Large intestine (tissue), 3 donors: ENCODE data around the gene CRY2. TPM values are rescaled to one million over a fixed set of nuclear protein-coding genes. Genes with fewer than 3 reads are reported as not detected.
"Not testable (repeated sequence)": the region's sequence is repeated elsewhere in the genome, so short reads cannot be mapped to it uniquely, and the experiment has no call there.

Experiments
- DNase-seq, 2 donors: peaks; one replicate each; pipeline versions ENCODE4 v3.0.0 to v3.0.0-alpha.2; 2013
- H3K27ac ChIP-seq: one replicate; pipeline ENCODE4 v1.5.1; 2013; ENCODE audit warnings: low read length
- H3K27me3 ChIP-seq: 2 replicates; pipeline ENCODE4 v1.6.1; 2013; ENCODE audit warnings: low read length; ENCODE audit not compliant: control insufficient read depth, insufficient read depth
- H3K36me3 ChIP-seq: 2 replicates; pipeline ENCODE4 v1.6.1; 2013; ENCODE audit warnings: low read length; ENCODE audit not compliant: control insufficient read depth, insufficient read depth
- H3K4me1 ChIP-seq: one replicate; pipeline ENCODE4 v1.6.1; 2013; ENCODE audit warnings: low read length; ENCODE audit not compliant: control insufficient read depth, insufficient read depth
- H3K4me3 ChIP-seq: one replicate; pipeline ENCODE4 v1.5.1; 2013; ENCODE audit warnings: low read length
- H3K9me3 ChIP-seq: one replicate; pipeline ENCODE4 v1.6.1; 2013; ENCODE audit warnings: mild to moderate bottlenecking, low read depth, low read length, moderate library complexity; ENCODE audit not compliant: control insufficient read depth
- WGBS: methylation state at CpG from one replicate; pipeline ENCODE4 v1.1.5; 2013; ENCODE audit warnings: low lambda C conversion rate; ENCODE audit not compliant: insufficient coverage; 5-methylcytosine and 5-hydroxymethylcytosine counted together
- polyA plus RNA-seq: library from polyadenylated mRNA; unstranded; fragments of 120-200 nt; gene quantifications from one replicate; pipeline ENCODE4 v1.2.1, GENCODE V29; 2013

The CRY2 gene
- polyA plus RNA-seq, 1 donor = 23.1 TPM

- no peaks in the 10 kb centered on the region for H3K9me3 ChIP-seq
- H3K27me3 ChIP-seq = peaks cover 5% of the 10 kb centered on the region
- WGBS = no CpG with 5 or more reads among the region's 2 CpGs
- no peak for DNase-seq
- no peaks in the 10 kb centered on the region for H3K36me3 ChIP-seq
- no peak overlapping the region for H3K27ac ChIP-seq
- no peak overlapping the region for H3K4me3 ChIP-seq
- H3K4me1 ChIP-seq = no peaks in the 10 kb centered on the region
These were observed 16.7 kb upstream of the CRY2 start for GRCh38 chr11:45830596-45830995.

GRCh38 chr11:45832811-45833441 lies 14.3 kb upstream of the CRY2 start:
- DNase-seq = no peak
- H3K9me3 ChIP-seq = no peaks in the 10 kb centered on the region
- H3K36me3 ChIP-seq = no peaks in the 10 kb centered on the region
- no peak overlapping the region for H3K4me3 ChIP-seq
- H3K4me1 ChIP-seq = no peaks in the 10 kb centered on the region
- H3K27ac ChIP-seq = no peak overlapping the region
- no CpG with 5 or more reads among the region's 9 CpGs for WGBS
- peaks cover 5% of the 10 kb centered on the region for H3K27me3 ChIP-seq

GRCh38 chr11:45833761-45834160 lies 13.5 kb upstream of the CRY2 start:
- no peak for DNase-seq
- Histone ChIP-seq H3K36me3 (no peaks in the 10 kb centered on the region), H3K4me3 (no peak overlapping the region), H3K27ac (no peak overlapping the region), H3K4me1 (no peaks in the 10 kb centered on the region), H3K27me3 (peaks cover 3% of the 10 kb centered on the region), H3K9me3 (no peaks in the 10 kb centered on the region)
- WGBS = 60% methylated on average over 1 of the region's 3 CpGs

- Histone ChIP-seq H3K27ac (no peak overlapping the region), H3K4me1 (no peaks in the 10 kb centered on the region), H3K36me3 (no peaks in the 10 kb centered on the region), H3K4me3 (no peak overlapping the region), H3K27me3 (no peaks in the 10 kb centered on the region), H3K9me3 (no peaks in the 10 kb centered on the region)
- WGBS = no CpG with 5 or more reads among the region's 4 CpGs
- DNase-seq = no peak
These were observed 12.9 kb upstream of the CRY2 start for GRCh38 chr11:45834298-45834756.

GRCh38 chr11:45839204-45839603 lies 8.1 kb upstream of the CRY2 start:
- Histone ChIP-seq H3K36me3 (no peaks in the 10 kb centered on the region), H3K27me3 (no peaks in the 10 kb centered on the region), H3K4me1 (peaks cover 8% of the 10 kb centered on the region), H3K4me3 (no peak overlapping the region), H3K9me3 (no peaks in the 10 kb centered on the region), H3K27ac (no peak overlapping the region)
- no peak for DNase-seq
- WGBS = no CpG with 5 or more reads among the region's 6 CpGs

GRCh38 chr11:45840251-45840650 lies 7.0 kb upstream of the CRY2 start:
- WGBS = no CpG with 5 or more reads among the region's 13 CpGs
- not testable (repeated sequence) for H3K27me3 ChIP-seq, H3K9me3 ChIP-seq, H3K4me1 ChIP-seq, H3K4me3 ChIP-seq, DNase-seq, H3K27ac ChIP-seq, H3K36me3 ChIP-seq

GRCh38 chr11:45843158-45843924 lies 3.9 kb upstream of the CRY2 start:
- Histone ChIP-seq H3K27ac (peak overlapping the region; percentile 91), H3K36me3 (no peaks in the 10 kb centered on the region), H3K27me3 (no peaks in the 10 kb centered on the region), H3K4me3 (peak overlapping the region; percentile 25), H3K9me3 (no peaks in the 10 kb centered on the region), H3K4me1 (peaks cover 16% of the 10 kb centered on the region)
- peak; percentile 90 to 95 for DNase-seq
- WGBS = 71% methylated on average over 1 of the region's 22 CpGs

GRCh38 chr11:45844822-45845578 lies 2.3 kb upstream of the CRY2 start:
- Histone ChIP-seq H3K36me3 (peaks cover under 1% of the 10 kb centered on the region), H3K27me3 (no peaks in the 10 kb centered on the region), H3K9me3 (no peaks in the 10 kb centered on the region), H3K4me3 (no peak overlapping the region), H3K4me1 (peaks cover 26% of the 10 kb centered on the region), H3K27ac (no peak overlapping the region)
- DNase-seq = no peak
- no CpG with 5 or more reads among the region's 3 CpGs for WGBS

- DNase-seq = no peak
- Histone ChIP-seq H3K4me1 (peaks cover 26% of the 10 kb centered on the region), H3K27me3 (no peaks in the 10 kb centered on the region), H3K27ac (peak overlapping the region; percentile 89), H3K4me3 (no peak overlapping the region), H3K36me3 (peaks cover 7% of the 10 kb centered on the region), H3K9me3 (no peaks in the 10 kb centered on the region)
- no CpG with 5 or more reads among the region's 4 CpGs for WGBS
These were observed 1.1 kb upstream of the CRY2 start for GRCh38 chr11:45846174-45846675.

- peaks cover 12% of the 10 kb centered on the region for H3K36me3 ChIP-seq
- DNase-seq = peak; percentile 54 to 79
- no CpG with 5 or more reads among the region's 16 CpGs for WGBS
- H3K27me3 ChIP-seq = no peaks in the 10 kb centered on the region
- peak overlapping the region; percentile 92 for H3K27ac ChIP-seq
- H3K4me3 ChIP-seq = peak overlapping the region; percentile 99
- peaks cover 26% of the 10 kb centered on the region for H3K4me1 ChIP-seq
- H3K9me3 ChIP-seq = no peaks in the 10 kb centered on the region
These were observed 639 bp downstream of the CRY2 start for GRCh38 chr11:45847911-45848316.
